Mesodermal cell (in vitro differentiated cells): ENCODE data around the gene RUNX3.
A peak's percentile ranks its signal among the peaks of the same experiment; 100 is the strongest.
"Not testable (repeated sequence)": the region's sequence is repeated elsewhere in the genome, so short reads cannot be mapped to it uniquely, and the experiment has no call there.

Source experiments
- H3K27ac ChIP-seq: 2 replicates; pipeline ENCODE4 v1.7.0; 2013; ENCODE audit warnings: mild to moderate bottlenecking, low read depth, low read length, moderate library complexity; ENCODE audit not compliant: severe bottlenecking
- H3K36me3 ChIP-seq: 2 replicates; pipeline ENCODE4 v1.7.1; 2013; ENCODE audit warnings: mild to moderate bottlenecking, low read length, moderate library complexity; ENCODE audit not compliant: control insufficient read depth, insufficient read depth
- H3K4me1 ChIP-seq: one replicate; pipeline ENCODE4 v1.7.1; 2013; ENCODE audit warnings: mild to moderate bottlenecking, low read length; ENCODE audit not compliant: insufficient read depth, control insufficient read depth, poor library complexity, severe bottlenecking
- H3K4me3 ChIP-seq: 2 replicates; pipeline ENCODE4 v1.7.0; 2013; ENCODE audit warnings: low read length, control low read depth, mild to moderate bottlenecking; ENCODE audit not compliant: insufficient read depth, poor library complexity, severe bottlenecking; ENCODE audit errors: extremely low read depth
- H3K9me3 ChIP-seq: 2 replicates; pipeline ENCODE4 v1.7.1; 2013; ENCODE audit warnings: mild to moderate bottlenecking, low read length, moderate library complexity; ENCODE audit not compliant: control insufficient read depth
- WGBS, 2 experiments: methylation state at CpG; one replicate each; pipeline ENCODE4 v1.1.5; 2013; ENCODE audit warnings: missing lambda C conversion rate in 2 of 2; ENCODE audit not compliant: insufficient coverage in 2 of 2; 5-methylcytosine and 5-hydroxymethylcytosine counted together

Gene RUNX3

DNA sequence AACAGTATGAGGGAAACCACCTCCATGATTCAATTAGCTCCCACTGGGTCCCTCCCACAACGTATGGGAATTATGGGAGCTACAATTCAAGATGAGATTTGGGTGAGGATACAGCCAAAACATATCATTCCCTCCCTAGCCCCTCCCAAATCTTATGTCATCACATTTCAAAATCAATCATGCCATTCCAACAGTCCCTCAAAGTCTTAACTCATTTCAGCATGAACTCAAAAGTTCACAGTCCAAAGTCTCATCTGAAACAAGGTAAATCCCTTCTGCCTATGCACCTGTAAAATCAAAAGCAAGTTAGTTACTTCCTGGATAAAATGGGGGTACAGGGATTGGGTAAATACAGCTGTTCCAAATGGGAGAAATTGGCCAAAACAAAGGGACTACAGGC, 38.7 kb downstream of the RUNX3 start:
- not testable (repeated sequence) for H3K36me3 ChIP-seq, H3K4me1 ChIP-seq, H3K27ac ChIP-seq, H3K4me3 ChIP-seq
- 67% methylated on average over 1 of the region's 1 CpG; no CpG with 5 or more reads in 1 of the 2 experiments for WGBS, 2 experiments
- H3K9me3 ChIP-seq: peaks cover 17% of the 10 kb centered on the region

- no peak overlapping the region for H3K27ac ChIP-seq
These were observed 39.2 kb downstream of the RUNX3 start for GRCh38 chr1:24890887-24891286.

GRCh38 chr1:24888971-24889676, 41.0 kb downstream of the RUNX3 start:
- Histone ChIP-seq H3K4me1 (peaks cover 3% of the 10 kb centered on the region), H3K4me3 (no peak overlapping the region), H3K36me3 (no peaks in the 10 kb centered on the region), H3K9me3 (peaks cover 17% of the 10 kb centered on the region), H3K27ac (peak overlapping the region; percentile 16)
- 92 to 100% methylated on average over 1 to 2 of the region's 4 CpGs for WGBS, 2 experiments

More at GRCh38 chr1:24890887-24891286, 39.2 kb downstream of the RUNX3 start:
- H3K4me3 ChIP-seq: no peak overlapping the region
- H3K9me3 ChIP-seq: peaks cover 17% of the 10 kb centered on the region
- no peaks in the 10 kb centered on the region for H3K36me3 ChIP-seq
- WGBS, 2 experiments: 69% methylated on average over 2 of the region's 2 CpGs; no CpG with 5 or more reads in 1 of the 2 experiments
- H3K4me1 ChIP-seq: peaks cover 3% of the 10 kb centered on the region

GRCh38 chr1:24888061-24888970, 41.8 kb downstream of the RUNX3 start:
- no peak overlapping the region for H3K4me3 ChIP-seq
- peaks cover 17% of the 10 kb centered on the region for H3K9me3 ChIP-seq
- H3K27ac ChIP-seq: no peak overlapping the region
- peaks cover 3% of the 10 kb centered on the region for H3K4me1 ChIP-seq
- WGBS, 2 experiments: 83 to 97% methylated on average over 5 to 6 of the region's 9 CpGs
- no peaks in the 10 kb centered on the region for H3K36me3 ChIP-seq

DNA sequence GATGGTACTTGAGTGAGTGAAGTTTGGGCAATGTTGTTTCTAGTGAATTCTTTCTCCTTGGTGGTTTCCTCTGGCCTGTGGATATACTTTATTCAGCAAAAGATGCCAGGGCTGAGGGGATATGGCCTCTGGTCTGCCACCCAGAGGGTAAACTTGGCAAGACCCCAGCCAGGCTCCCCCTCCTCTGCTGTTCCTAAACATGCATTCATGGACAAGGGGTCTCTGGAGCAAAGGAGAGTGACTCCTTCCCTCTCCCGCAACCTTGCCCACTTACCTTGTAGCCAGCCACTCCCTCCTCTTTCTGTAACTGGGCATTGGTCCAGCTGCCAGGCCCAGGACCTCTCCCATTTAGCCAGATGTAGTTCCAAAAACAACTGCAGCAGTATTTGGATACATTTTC, 43.8 kb downstream of the RUNX3 start:
- H3K36me3 ChIP-seq: no peaks in the 10 kb centered on the region
- no peak overlapping the region for H3K27ac ChIP-seq
- peaks cover 7% of the 10 kb centered on the region for H3K9me3 ChIP-seq
- WGBS, 2 experiments: 100% methylated on average over 1 of the region's 1 CpG
- H3K4me1 ChIP-seq: peaks cover 3% of the 10 kb centered on the region
- H3K4me3 ChIP-seq: no peak overlapping the region

DNA sequence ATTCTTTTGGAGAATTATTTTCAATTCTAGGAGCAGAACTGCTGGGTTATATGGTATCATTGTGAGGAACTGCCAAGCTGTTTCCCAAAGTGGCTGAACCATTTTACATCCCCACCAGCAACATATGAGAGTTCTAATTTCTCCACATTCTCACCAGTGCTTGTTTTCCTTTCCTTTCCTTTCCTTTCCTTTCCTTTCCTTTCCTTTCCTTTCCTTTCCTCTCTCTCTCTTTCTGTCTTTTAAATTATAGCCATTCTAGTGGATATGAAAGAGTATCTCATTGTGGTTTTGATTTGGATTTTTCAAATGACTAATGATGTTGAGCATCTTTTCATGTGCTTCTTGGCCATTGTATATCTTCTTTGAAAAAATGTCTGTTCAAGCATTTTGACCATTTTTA, 45.3 kb downstream of the RUNX3 start:
- no peak overlapping the region for H3K27ac ChIP-seq
- H3K4me3 ChIP-seq: no peak overlapping the region
- H3K36me3 ChIP-seq: no peaks in the 10 kb centered on the region
- H3K9me3 ChIP-seq: peaks cover 5% of the 10 kb centered on the region
- peaks cover 3% of the 10 kb centered on the region for H3K4me1 ChIP-seq

DNA sequence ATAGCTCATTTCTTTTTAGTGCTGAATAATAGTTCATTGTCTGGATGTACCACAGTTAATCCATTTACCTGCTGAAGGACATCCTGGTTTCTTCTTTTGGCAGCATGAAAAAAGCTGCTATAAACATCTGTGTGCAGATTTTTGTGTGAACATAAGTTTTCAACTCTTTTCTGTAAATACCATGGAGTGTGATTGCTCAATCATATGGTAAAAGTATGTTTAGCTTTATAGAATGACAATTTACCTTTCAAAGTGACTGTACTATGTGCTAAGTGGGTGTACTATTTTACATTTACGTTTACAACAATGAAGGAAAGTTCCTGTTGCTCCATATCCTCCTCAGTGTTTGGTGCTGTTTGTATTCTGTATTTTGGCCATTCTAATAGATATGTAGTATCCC, 49.0 kb downstream of the RUNX3 start:
- H3K36me3 ChIP-seq: no peaks in the 10 kb centered on the region
- peaks cover 5% of the 10 kb centered on the region for H3K9me3 ChIP-seq
- peaks cover 12% of the 10 kb centered on the region for H3K4me1 ChIP-seq
- no CpG with 5 or more reads among the region's 1 CpG for WGBS, 2 experiments
- no peak overlapping the region for H3K27ac ChIP-seq
- H3K4me3 ChIP-seq: no peak overlapping the region

- H3K4me3 ChIP-seq: no peak overlapping the region
- no peaks in the 10 kb centered on the region for H3K36me3 ChIP-seq
- 90 to 91% methylated on average over 6 to 7 of the region's 7 CpGs for WGBS, 2 experiments
- H3K4me1 ChIP-seq: peaks cover 12% of the 10 kb centered on the region
- peak overlapping the region; percentile 73 for H3K27ac ChIP-seq
- peaks cover 5% of the 10 kb centered on the region for H3K9me3 ChIP-seq
These were observed 51.0 kb downstream of the RUNX3 start for GRCh38 chr1:24878775-24879742.

DNA sequence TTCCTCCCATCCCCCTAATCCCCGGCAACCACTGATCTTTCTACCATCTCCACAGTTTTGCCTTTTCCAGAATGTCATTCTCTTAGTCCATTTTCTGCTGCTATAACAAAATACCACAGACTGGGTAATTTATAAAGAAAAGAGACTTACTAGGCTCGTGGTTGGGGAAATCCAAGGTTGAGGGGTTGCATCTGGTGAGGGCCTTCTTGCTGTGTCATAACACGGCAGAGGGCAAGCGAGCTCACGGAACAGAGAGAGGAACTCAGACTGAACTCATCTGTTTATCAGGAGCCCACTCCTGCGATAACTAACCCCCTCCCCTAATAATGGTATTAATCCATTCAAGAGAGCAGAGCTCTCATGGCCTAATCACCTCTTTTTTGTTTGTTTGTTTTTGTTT, 52.0 kb downstream of the RUNX3 start:
- H3K4me3 ChIP-seq: no peak overlapping the region
- no peaks in the 10 kb centered on the region for H3K36me3 ChIP-seq
- peaks cover 12% of the 10 kb centered on the region for H3K4me1 ChIP-seq
- WGBS, 2 experiments: 92 to 98% methylated on average over 3 to 6 of the region's 6 CpGs
- peak overlapping the region; percentile 73 for H3K27ac ChIP-seq
- H3K9me3 ChIP-seq: peaks cover 5% of the 10 kb centered on the region

DNA sequence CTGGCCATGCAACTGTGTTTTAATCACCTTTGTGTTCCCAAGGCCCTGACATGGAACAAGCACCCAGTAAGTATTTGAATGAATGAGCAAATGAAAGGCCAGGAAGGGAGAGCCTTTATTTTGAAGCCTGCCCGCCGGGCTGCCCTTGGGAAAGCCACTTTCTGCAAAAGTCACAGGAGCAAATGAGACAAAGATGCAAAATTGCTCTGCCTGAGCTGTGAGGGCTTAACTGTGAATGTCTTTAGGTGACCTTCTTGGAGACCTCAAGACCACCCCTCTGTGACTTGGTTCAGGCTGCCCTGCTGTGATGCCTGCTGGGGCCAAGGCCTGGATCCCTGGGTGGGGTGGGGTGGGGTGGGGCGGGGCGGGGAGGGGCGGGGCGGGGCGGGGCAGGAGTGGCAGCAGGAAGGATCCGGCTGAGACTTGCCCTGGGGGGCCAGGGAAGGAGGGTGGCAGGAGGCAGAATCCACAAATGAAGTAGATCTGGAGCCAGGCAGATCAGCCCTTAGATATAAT, 54.0 kb downstream of the RUNX3 start:
- Histone ChIP-seq H3K4me3 (no peak overlapping the region), H3K9me3 (peaks cover 5% of the 10 kb centered on the region), H3K36me3 (no peaks in the 10 kb centered on the region), H3K4me1 (peaks cover 12% of the 10 kb centered on the region), H3K27ac (no peak overlapping the region)
- WGBS, 2 experiments: 76 to 88% methylated on average over 3 of the region's 8 CpGs
